Activated gamma-delta T cell treated with Interleukin-2 at 50 U/mL for 16 hours (primary cell): ENCODE results near the gene UBXN2A.

Experiments used
- DNase-seq: peaks from one replicate; pipeline ENCODE4 v3.0.0-alpha.2; 2020

Gene UBXN2A

DNA sequence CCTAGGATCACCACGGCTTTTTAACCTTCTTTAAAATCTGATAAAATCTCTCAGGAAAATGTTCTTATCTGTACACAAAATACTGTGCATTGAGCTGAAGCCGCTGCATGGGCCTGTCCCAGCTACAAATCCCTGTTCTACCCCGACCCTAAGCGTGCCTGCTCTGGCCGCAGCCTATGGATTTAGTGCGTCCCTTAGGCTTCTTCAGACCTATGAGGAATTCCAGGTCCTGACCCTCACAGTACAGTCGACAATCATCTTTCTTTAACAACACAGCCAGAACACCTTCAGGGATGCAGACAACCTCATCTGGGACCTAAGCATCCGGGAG, 107.4 kb downstream of the UBXN2A start:
- no peak for DNase-seq

DNA sequence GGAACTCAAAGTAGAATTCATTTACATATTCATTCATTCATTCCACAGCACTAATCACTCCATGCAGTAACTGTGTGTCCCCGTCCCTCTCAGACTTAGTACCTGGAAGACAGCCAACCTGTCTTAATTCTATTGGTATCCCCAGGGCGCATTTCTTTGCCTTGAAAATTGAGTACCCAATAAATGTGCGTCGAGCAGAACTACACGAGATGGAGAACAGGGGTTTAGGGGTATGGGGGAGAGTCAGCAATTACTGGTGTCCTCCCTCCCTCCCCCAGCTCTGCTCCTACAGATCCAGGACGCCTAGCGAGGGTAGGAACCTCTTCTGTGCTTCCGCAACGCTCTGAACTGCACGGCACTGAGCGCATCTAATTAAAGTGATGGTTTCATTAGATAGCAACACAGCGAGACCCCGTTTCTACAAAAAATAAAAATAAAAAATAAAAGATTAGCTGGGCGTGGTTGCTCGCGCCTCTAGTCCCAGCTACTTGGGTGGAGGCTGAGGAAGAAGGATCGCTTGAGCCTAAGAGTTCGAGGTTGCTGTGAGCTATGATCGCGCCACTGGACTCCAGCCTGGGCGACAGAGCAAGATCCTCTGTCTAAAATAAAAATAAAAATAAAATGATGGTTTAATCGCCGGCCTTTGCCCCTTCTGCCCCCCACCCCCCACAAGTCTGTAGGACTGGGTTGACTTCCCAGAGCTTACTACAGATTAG, 108.7 kb downstream of the UBXN2A start:
- no peak for DNase-seq

DNA sequence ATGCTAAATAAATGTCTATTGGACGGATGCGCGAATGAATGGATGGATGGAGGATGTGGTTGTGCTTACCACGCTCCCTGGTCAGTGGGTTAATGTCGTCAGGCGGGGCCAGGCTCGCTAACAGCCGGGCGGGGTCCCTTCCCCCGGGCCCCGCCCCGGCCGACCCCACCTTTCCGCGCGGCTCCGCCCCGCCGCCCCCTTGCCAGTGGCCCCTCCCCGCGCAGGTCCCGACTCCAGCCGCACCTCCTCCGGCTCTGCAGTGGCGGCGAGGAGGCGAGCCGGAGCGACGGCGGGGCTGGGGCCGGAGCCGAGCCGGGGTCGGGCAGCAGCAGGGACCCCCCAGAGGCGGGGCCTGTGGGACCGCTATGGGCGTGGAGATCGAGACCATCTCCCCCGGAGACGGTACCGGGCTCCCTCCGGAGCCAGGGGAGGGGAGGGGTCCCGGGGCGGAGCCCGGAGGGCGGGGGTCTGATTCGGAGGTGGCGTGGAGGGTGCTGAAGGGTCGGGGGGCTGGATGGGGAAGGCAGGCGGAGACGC, 109.3 kb downstream of the UBXN2A start, which contains the start of gene FKBP1B:
Gene FKBP1B (plus strand): TSS at position 257 of the 537 bp plus-strand sequence. CDS start 109 bp downstream, at position 366.
- DNase-seq, result peak; percentile 47

DNA sequence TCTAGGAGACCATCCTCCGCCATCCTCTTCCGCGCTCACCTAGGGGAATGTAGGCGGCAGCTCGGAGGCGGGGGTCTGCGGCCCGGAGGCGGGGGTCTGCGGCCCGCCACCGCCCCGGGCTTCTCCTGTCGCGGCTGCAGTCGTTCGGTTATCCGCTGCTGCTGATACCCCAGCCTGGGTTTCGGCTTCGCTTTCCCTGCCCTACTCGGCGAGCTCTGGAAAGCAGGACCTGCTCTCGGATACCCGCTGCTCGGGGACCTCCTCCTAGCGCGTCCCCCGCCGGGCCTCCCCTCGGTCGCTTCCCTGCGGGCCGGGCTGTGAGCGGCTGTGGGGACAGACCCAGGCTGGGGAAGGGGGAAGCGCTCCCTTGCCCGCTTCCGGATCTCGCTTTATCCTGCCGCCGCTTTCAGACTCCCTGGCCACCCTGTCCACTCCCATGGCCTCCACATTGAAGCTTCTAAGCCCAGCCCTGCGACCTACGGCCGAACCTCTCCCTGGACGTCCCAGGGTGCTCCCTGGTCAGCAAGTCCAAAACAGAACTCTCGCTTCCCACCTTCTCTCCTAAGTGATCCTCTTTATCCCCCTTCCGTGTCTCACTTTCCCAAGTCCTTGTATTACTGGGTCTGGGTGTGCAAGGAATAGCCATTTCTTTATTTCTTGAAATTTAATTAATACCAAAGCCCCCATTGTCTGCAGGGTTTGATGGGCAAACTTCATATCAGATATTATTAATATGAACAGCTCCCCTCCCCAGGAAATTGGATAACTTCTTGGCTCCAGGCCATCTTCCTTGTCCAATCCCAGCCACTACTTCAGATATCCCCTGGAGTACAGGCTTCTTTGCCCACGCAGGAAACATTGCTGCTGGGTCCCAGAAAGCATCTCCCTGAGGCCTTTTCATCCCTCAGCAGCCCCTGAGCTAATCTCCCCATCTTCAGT, 110.0 kb downstream of the UBXN2A start:
- peak; percentile 4 for DNase-seq

DNA sequence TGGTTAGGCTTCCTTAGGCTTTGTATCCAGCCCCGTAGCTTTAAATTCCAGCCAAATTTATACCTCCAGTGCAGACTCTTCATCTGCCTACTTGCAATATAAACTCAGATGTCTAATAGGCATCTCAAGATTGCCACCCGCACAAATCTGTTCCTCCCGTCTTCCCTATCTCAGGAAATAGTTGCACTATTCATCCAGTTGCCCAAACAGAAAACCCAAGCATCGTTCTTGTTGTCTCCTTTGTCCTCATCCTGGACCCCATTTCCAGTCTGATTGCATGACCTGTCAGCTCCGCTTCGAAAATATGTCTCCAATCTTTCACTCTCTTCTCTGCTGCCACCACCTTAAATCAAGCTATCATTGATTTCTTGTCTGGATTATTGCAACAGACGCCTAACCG, 111.6 kb downstream of the UBXN2A start:
- no peak for DNase-seq

DNA sequence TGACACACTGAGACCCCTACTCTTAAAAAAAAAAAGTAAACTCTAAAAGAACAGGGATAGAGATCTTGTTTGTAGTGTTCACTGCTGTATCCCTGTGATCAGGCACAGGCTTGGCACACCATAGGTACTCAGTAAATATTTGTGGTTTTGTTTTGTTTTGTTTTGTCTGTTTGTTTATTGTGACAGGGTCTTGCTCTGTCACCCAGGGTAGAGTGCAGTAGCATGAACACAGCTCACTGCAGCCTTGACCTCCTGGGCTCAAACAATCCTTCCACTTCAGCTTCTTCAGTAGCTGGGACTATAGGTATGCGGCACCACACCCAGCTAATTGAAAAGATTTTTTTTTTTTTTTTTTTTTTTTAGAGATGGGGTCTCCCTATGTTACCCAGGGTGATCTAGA, 112.7 kb downstream of the UBXN2A start:
- no peak for DNase-seq
